HG03378 (cell line): Measurements from ENCODE around the gene PAGE3.

Experiments
- ATAC-seq: cut with Tn5 transposase; IDR thresholded peaks from one replicate; pipeline ENCODE4 v1.9.1; 2021; ENCODE audit warnings: mild to moderate bottlenecking, moderate library complexity; ENCODE audit not compliant: unreplicated experiment

PAGE3 gene

GRCh38 chrX:55264816-55265215, at the start of gene PAGE3:
Gene PAGE3, minus strand, starts transcription at chrX:55264916. Its CDS starts 1,013 bp downstream, at chrX:55263903.
- no peak for ATAC-seq

GRCh38 chrX:55312655-55313054, 47.9 kb upstream of the PAGE3 start:
- no peak for ATAC-seq

- no peak for ATAC-seq
These were observed 26.2 kb upstream of the PAGE3 start for GRCh38 chrX:55290963-55291362.

GRCh38 chrX:55279832-55280231, 15.1 kb upstream of the PAGE3 start:
- ATAC-seq = no peak

GRCh38 chrX:55260806-55261205, 3.9 kb downstream of the PAGE3 start:
- no peak for ATAC-seq

GRCh38 chrX:55253528-55253927, 11.2 kb downstream of the PAGE3 start:
- ATAC-seq = no peak

GRCh38 chrX:55240788-55241340, 23.9 kb downstream of the PAGE3 start:
- no peak for ATAC-seq

GRCh38 chrX:55220119-55220794, 44.5 kb downstream of the PAGE3 start, which contains the start of gene PAGE5:
Gene PAGE5, plus strand, starts transcription at chrX:55220346. Its CDS starts 1,037 bp downstream, at chrX:55221383.
- no peak for ATAC-seq

GRCh38 chrX:55213381-55213780, 51.3 kb downstream of the PAGE3 start:
- ATAC-seq = no peak

- no peak for ATAC-seq
These were observed 53.6 kb downstream of the PAGE3 start for GRCh38 chrX:55210931-55211677.
